ENCODE data around the gene SPIN1.

SPIN1 gene

DNA sequence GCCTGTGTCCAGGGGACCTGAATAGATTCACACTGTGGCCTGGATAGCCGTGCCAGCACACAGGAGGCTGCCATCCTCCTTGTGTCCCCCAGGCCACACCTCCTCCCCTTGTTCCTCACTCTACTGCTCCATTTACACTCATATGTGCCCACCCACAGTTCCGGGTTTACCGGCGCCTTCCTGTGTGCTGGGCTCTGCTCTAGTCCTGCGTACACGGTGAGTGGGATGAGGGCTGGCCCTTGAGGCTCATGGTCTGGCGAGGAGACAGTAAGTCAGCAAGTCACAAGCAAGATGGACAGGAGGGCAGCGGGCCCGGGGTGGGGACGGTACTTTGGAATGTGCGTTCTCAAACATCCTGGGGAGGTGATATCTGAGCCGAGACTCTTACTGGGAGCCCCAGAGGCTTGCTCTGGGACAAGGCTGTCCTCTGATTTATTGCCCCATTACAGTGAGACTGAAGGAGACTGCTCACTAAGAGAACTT is 114.3 kb downstream of the SPIN1 start:
- DNase-seq: no peak

DNA sequence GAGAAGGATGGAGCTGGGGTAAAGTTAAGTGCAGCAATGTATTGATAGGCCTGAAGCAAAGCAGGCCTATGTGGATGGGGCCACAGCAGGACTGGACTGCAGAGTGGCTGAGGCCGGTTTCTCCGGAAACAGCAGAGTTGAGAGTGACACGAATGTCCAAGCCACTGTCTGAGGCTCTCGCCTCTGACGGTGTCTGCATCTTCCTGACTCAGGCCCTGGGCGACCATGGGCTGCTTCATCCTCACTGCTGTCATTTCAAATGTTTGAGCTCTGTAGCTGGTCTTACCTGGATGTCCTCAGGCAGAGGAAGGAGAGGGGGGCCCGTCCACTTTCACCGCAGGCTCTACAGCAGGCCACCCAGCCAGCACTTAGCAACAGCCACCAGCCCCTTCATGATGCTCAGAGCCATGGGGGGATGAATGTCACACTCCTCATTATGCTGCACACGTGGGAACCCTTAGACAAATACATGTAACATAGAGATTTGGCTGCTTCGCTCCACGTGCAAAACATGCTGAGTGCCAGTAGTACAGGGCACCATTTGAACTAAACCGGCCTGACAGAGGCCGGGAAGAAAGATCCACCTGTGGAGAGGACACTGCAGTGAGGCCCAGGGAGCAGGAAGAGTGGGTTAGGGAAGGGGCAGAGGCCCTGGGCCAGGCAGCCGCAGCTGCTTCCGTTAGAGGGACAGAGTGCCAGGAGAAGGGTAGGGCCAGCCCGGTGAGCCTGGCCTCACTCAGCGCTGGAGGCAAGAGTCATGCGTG is 115.0 kb downstream of the SPIN1 start:
- no peak for DNase-seq

DNA sequence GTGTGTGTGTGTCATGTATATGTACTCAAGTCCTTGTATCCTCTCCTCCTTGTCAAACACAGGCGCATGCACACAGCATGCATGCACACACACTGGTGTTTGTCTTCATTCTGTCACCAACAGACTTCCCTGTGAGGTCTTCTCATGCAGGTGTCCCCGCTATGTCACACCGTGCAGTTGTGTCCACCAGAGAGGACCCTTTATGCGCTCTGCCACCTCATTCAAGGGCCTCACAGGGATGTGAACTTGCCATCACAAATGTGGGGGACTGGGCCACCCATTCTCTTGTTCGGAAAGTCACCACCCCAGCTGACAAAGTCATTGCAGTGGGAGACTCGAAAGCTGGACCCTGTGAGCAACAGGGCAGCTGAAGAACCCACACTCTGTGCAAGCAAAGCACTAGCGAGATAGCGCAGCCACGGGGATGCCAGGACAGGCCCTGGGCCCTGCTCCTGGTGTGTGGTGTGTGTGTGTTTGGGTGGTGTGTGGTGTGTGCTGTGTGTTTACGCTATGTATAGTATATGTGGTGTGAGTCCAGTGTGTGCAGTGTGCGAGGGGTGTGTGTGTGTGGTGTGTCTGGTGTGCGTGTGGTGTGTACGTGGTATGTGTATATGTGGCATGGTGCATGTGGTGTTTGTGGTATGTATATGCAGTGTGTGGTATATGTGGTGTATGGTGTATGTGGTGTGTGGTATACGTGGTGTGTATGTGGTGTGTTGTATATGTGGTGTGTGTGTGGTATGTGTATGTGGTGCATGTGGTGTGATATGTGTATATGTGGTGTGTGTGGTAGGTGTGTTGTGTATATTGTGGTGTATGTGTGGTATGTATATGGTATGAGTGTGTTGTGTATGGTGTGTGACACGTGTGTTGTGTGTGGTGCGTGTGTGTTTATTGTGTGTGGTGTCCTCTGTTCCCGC is 115.9 kb downstream of the SPIN1 start:
- no peak for DNase-seq

DNA sequence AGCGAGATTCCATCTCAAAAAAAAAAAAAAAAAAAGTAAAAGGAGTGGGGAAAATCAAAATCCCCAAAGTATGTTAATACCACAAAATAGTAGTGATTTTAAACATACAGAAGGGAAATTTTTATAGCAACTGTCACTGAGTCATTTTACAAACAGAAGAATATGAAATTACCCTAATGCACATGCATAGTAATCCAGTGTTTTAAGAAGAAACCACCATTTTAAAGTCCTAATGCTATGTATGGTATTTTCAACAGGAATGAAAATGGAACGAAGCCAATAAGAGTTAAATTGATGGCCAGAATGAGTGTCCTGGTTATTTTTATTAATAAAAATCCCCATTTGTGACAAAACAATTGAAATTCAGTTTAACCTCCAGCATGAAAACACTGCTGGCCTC is 120.1 kb downstream of the SPIN1 start:
- no peak for DNase-seq

DNA sequence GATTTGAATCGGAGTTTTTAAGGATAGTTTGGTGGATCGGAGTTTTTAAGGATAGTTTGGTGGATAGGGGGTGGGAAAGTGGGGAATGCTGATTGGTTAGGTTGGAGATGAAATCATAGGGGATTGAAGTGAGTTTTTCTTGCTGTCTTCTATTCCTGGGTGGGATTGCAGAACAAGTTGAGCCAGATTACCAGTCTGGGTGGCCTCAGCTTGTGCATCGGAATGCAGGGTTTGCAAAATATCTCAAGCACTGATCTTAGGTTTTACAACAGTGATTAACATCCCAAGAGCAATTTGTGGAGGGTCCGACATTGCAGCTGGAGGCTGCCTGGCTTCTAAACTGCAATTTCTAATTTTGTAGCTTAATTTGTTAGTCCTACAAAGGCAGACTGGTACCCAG is 123.7 kb downstream of the SPIN1 start:
- no peak for DNase-seq

DNA sequence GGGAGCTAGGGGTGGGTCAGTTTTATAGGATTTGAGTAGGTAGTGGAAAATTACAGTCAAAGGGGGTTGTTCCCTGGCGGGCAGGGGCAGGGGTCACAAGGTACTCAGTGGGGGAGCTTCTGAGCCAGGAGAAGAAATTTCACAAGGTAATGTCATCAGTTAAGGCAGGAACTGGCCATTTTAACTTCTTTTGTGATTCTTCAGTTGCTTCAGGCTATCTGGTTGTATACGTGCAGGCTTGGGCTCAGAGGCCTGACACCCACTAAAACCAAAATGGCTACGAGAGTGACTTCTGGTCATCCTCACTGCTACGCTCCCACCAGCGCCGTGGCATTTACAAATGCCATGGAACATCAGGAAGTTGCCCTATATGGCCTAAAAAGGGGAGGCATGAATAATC is 126.0 kb downstream of the SPIN1 start:
- no peak for DNase-seq

DNA sequence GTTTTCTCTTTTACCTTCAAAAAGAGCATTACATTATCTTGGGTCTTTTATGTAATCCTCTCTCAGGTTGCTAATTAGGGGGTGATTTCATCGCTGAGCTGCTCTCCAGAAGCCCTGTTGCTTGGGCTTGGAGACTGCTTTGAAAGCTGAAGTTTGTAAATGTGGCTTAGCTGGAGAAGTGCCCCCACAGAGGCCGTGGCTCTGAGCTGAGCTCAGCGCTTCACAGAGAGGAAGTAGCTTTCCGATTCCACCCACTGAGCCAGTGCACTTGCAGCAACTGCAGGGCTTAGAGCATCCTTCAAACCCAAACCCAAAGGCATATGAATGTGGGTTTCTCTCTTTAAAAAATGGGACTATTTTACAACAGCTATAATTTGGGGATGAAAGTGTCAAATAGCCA is 133.1 kb downstream of the SPIN1 start:
- no peak for DNase-seq

DNA sequence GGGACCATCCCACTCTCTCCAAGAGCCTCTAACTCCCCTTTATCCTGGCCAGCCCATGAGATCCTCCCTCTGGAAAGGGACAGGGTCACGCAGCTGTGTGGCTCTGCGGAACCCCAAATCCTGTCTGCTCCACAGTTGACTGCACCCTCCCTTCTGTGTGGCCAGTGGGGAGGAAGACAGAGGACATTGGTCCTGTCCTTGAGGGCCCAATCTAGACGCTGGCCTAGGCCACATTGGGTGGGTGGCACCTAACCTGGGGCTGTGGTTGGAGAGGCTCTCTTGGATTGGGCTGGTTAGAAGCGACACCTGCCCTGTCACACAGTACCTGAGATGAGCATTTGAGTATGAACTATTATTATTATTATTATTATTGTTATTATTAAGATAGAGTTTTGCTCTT is 134.1 kb downstream of the SPIN1 start:
- DNase-seq: no peak

DNA sequence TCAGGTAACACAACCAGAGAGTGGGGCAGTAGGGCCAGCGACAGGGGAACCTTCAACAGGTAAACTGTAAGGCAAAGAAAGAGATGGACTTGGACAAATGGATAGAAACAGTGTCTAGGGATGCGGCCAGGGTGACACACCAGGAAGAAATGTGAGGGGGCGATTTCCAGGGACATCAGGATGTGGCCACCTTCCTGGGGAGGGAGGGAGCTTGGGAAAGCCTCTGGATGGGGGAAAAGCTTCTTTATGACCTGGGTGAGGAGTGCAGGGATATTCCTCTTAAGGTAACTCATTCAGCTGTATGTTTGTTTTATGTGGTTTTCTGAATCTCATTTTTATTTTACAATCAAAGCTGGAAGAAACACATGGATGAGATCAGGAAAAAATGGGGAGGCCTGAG is 134.8 kb downstream of the SPIN1 start:
- no peak for DNase-seq

DNA sequence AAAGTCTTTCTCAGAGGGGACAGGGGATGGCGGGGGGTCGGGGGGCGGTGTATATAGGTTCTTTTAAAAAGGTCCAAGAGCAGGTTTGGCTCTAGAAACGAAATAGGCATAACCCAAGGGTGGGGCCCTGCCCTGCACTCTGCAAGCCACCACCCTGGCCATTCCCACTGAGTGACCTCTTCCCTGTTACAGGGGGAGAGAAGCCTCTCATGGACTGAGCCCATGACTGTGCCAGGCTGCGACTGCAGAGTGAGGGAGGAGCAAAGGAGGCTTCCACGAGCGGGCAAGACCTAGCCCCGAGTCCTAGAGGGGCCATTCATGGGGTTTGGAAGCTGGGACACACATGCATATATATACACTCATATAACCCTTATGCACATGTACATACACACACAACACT is 136.7 kb downstream of the SPIN1 start:
- no peak for DNase-seq

DNA sequence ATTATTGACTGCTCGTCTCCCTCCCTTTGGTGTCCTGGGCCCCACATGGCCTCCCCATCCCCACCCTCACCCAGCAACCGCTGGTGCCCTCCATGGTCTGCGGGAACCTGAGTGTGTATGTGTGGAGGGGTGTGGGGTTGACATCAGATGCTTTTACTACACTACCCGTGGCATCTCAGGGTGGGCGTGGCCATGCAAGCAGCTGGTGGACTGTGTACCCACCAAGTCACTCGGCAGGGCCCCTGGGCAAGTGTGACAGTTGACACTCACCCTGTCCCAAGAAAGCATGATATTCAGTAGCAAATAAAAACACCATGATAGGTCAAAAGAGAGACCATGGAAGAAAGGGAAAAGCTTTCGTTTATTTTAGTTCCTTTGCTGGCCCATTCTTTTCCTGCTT is 139.4 kb downstream of the SPIN1 start:
- no peak for DNase-seq

Measured in CD4-positive, alpha-beta T cell treated with Interleukin-1 beta for 1 hour (primary cell).